WTC11 (cell line): ENCODE measurements around the gene SENP5.

Experiments
- CREB1 ChIP-seq: sonication (generic); formaldehyde crosslinking; IDR thresholded peaks from 2 replicates; pipeline ENCODE4 v1.8.0; 2023; ENCODE audit warnings: mild to moderate bottlenecking, missing genetic modification reagents
- ZNF121 ChIP-seq: sonication (generic); formaldehyde crosslinking; IDR thresholded peaks from 2 replicates; pipeline ENCODE4 v1.8.0; 2023; ENCODE audit warnings: missing genetic modification reagents
- TF ChIP-seq, protein P1 (sequence below): fragments of 200-600 bp; IDR thresholded peaks from 2 replicates; pipeline ENCODE4 v1.8.0; 2022; ENCODE audit warnings: antibody characterized with exemption
- TF ChIP-seq, protein P2 (sequence below): sonication (generic); formaldehyde crosslinking; IDR thresholded peaks from 2 replicates; pipeline ENCODE4 v1.8.1; 2023; ENCODE audit warnings: mild to moderate bottlenecking, missing genetic modification reagents, moderate library complexity
- TF ChIP-seq, protein P3 (sequence below): sonication (generic); formaldehyde crosslinking; conservative IDR thresholded peaks from 2 replicates; pipeline ENCODE4 v1.8.1; 2022; ENCODE audit warnings: mild to moderate bottlenecking, missing genetic modification reagents

DNA sequence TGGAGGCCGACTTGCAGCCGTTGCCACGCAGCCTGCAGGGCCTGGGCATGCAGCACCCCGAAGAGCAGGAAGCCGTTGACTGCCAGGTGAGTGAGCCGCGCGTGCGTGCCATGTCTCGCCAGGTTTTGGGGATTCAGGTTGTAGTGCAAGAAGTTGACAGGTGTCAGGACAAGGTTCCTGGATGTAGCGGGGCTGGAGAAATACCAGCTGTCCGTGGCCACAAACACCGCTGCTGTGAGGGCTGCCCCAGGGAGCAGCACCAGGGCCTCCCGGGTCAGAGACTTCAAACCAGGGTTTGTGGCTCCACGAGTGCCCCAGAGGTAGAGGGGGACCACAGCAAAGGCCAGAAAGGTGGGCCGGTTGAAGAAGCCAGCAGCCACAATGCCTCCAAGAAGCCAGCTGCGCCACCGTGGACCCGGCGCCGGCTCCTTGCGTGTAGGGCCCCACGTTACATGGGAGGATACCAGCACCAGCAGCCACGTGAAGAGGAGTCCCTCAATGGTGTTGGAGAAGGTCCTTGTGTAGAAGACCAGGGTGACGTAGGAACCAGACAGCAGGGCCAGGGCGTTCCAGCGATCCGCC, 80.2 kb downstream of the SENP5 start:
- TF ChIP-seq, protein P1, sequence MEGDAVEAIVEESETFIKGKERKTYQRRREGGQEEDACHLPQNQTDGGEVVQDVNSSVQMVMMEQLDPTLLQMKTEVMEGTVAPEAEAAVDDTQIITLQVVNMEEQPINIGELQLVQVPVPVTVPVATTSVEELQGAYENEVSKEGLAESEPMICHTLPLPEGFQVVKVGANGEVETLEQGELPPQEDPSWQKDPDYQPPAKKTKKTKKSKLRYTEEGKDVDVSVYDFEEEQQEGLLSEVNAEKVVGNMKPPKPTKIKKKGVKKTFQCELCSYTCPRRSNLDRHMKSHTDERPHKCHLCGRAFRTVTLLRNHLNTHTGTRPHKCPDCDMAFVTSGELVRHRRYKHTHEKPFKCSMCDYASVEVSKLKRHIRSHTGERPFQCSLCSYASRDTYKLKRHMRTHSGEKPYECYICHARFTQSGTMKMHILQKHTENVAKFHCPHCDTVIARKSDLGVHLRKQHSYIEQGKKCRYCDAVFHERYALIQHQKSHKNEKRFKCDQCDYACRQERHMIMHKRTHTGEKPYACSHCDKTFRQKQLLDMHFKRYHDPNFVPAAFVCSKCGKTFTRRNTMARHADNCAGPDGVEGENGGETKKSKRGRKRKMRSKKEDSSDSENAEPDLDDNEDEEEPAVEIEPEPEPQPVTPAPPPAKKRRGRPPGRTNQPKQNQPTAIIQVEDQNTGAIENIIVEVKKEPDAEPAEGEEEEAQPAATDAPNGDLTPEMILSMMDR, result no peak
- no peak for TF ChIP-seq ZNF121 (CRISPR knock-in tag)
- TF ChIP-seq, protein P2, sequence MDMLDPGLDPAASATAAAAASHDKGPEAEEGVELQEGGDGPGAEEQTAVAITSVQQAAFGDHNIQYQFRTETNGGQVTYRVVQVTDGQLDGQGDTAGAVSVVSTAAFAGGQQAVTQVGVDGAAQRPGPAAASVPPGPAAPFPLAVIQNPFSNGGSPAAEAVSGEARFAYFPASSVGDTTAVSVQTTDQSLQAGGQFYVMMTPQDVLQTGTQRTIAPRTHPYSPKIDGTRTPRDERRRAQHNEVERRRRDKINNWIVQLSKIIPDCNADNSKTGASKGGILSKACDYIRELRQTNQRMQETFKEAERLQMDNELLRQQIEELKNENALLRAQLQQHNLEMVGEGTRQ (CRISPR knock-in tag), result no peak
- no peak for TF ChIP-seq CREB1 (CRISPR knock-in tag)
- TF ChIP-seq, protein P3, sequence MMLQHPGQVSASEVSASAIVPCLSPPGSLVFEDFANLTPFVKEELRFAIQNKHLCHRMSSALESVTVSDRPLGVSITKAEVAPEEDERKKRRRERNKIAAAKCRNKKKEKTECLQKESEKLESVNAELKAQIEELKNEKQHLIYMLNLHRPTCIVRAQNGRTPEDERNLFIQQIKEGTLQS, result no peak
